IPS DF 19.7 (cell line): ENCODE results near the gene PRKCB.
"Not testable (repeated sequence)": the region's sequence is repeated elsewhere in the genome, so short reads cannot be mapped to it uniquely, and the experiment has no call there.

Source experiments
- DNase-seq: peaks from one replicate; pipeline ENCODE4 v3.0.0-alpha.2; 2013; ENCODE audit warnings: low read depth, low spot score

The PRKCB gene

GRCh38 chr16:24132797-24133155, 297.0 kb downstream of the PRKCB start:
- no peak for DNase-seq

GRCh38 chr16:24135624-24136565, 300.1 kb downstream of the PRKCB start:
- peak; percentile 28 for DNase-seq

GRCh38 chr16:24138024-24138423, 302.2 kb downstream of the PRKCB start:
- no peak for DNase-seq

GRCh38 chr16:24138575-24138974, 302.8 kb downstream of the PRKCB start:
- DNase-seq: no peak

- DNase-seq: peak; percentile 90
These were observed 303.5 kb downstream of the PRKCB start for GRCh38 chr16:24139282-24139681.

GRCh38 chr16:24140730-24141129, 304.9 kb downstream of the PRKCB start:
- DNase-seq: no peak

- no peak for DNase-seq
These were observed 305.7 kb downstream of the PRKCB start for GRCh38 chr16:24141466-24141865.

- DNase-seq: no peak
These were observed 306.1 kb downstream of the PRKCB start for GRCh38 chr16:24141917-24142316.

- no peak for DNase-seq
These were observed 310.1 kb downstream of the PRKCB start for GRCh38 chr16:24145927-24146326.

- no peak for DNase-seq
These were observed 310.7 kb downstream of the PRKCB start for GRCh38 chr16:24146518-24146917.

- no peak for DNase-seq
These were observed 313.3 kb downstream of the PRKCB start for GRCh38 chr16:24149102-24149501.

- DNase-seq: no peak
These were observed 314.5 kb downstream of the PRKCB start for GRCh38 chr16:24150282-24150681.

- no peak for DNase-seq
These were observed 315.7 kb downstream of the PRKCB start for GRCh38 chr16:24151482-24151939.

- DNase-seq: not testable (repeated sequence)
These were observed 316.3 kb downstream of the PRKCB start for GRCh38 chr16:24152048-24152447.

GRCh38 chr16:24152826-24153225, 317.0 kb downstream of the PRKCB start:
- DNase-seq: no peak

GRCh38 chr16:24156777-24157176, 321.0 kb downstream of the PRKCB start:
- no peak for DNase-seq

GRCh38 chr16:24163935-24164334, 328.2 kb downstream of the PRKCB start:
- DNase-seq: no peak

GRCh38 chr16:24164416-24164815, 328.6 kb downstream of the PRKCB start:
- no peak for DNase-seq

- no peak for DNase-seq
These were observed 329.5 kb downstream of the PRKCB start for GRCh38 chr16:24165273-24165672.

- no peak for DNase-seq
These were observed 331.1 kb downstream of the PRKCB start for GRCh38 chr16:24166661-24167528.

GRCh38 chr16:24168856-24169255, 333.1 kb downstream of the PRKCB start:
- no peak for DNase-seq

GRCh38 chr16:24170407-24170806, 334.6 kb downstream of the PRKCB start:
- no peak for DNase-seq
